Measurements from ENCODE around the gene SARNP. TPM values are rescaled to one million over a fixed set of nuclear protein-coding genes. Genes with fewer than 3 reads are reported as not detected.

The SARNP gene
- total RNA-seq, 4 donors from 2014 or later, result 45.9 to 106 (median 66.6) TPM

DNA sequence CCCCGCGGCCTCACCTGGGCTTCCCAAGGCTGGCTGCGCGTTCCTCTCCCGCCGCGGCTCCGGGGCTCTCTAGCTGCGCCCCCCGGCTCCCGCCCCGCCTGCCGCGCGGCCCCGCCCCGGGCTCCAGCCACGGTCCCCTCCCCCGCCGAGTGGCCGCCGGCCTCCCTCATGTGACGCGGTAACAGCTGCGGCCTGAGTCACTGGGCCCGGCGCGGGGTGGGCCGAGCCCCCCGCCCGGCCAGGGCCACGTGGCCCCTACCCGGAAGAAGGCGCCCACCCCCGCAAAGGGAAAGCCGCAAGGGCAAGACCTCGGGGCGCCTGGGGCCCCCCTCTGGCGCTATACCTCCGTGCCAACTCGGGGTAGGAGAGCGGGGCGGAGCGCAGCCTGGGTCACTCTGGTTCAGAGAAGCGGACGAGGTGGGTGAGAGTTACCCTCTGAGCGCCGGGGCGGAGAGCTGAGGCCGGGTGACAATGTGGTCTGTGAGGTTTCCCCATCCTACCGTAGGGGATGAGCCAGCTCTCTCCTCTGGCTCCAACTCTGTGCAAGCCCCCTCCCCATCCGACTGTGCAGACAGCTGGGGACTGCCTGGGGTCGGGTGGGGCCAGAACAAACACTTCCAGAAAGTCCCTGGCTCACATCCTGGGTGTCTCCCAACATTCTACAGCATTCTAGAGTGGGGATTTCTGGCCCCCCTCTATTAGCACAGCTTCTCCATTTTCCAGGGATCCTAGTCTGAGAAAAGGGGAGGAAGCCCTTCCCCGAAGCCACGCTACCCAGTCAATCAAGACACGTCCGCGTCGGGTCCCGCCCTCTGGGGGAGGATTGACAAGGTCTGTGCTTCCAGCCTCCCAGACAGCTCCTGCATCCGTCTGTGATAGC lies 88.3 kb downstream of the SARNP start, which contains the start of gene CD63:
Gene CD63 (minus strand): TSS at position 71 of the 880 bp plus-strand sequence. CDS start 668 bp downstream, outside the sequence.
- Histone ChIP-seq H3K4me3 (peak within 1 kb of the TSS; percentile 75 to 98), H3K27ac (peak within 1 kb of the TSS; percentile 99), H3K27me3 (no peaks in the 10 kb centered on the region), H3K9me3 (no peaks in the 10 kb centered on the region), H3K36me3 (no peaks in the 10 kb centered on the region), H3K4me1 (peaks cover 0 to 8% of the 10 kb centered on the region in 2 donors)
- peak; percentile 93 for DNase-seq
- intact Hi-C loops (cut with DNase I; ENCODE audit: low total_unique reads), result no loop called here
- TF ChIP-seq POLR2A (IDR thresholded peaks at IDR 0.05), result peak; percentile 75 to 93
- TF ChIP-seq, protein P1, sequence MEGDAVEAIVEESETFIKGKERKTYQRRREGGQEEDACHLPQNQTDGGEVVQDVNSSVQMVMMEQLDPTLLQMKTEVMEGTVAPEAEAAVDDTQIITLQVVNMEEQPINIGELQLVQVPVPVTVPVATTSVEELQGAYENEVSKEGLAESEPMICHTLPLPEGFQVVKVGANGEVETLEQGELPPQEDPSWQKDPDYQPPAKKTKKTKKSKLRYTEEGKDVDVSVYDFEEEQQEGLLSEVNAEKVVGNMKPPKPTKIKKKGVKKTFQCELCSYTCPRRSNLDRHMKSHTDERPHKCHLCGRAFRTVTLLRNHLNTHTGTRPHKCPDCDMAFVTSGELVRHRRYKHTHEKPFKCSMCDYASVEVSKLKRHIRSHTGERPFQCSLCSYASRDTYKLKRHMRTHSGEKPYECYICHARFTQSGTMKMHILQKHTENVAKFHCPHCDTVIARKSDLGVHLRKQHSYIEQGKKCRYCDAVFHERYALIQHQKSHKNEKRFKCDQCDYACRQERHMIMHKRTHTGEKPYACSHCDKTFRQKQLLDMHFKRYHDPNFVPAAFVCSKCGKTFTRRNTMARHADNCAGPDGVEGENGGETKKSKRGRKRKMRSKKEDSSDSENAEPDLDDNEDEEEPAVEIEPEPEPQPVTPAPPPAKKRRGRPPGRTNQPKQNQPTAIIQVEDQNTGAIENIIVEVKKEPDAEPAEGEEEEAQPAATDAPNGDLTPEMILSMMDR (IDR thresholded peaks at IDR 0.05), result no peak

- peaks cover 0 to 8% of the 10 kb centered on the region in 2 donors for H3K4me1 ChIP-seq
- H3K36me3 ChIP-seq, result no peaks in the 10 kb centered on the region
- no peaks in the 10 kb centered on the region for H3K27me3 ChIP-seq
- H3K27ac ChIP-seq, result peak overlapping the region; percentile 99
- TF ChIP-seq, protein P1 (IDR thresholded peaks at IDR 0.05), result no peak
- TF ChIP-seq POLR2A (IDR thresholded peaks at IDR 0.05), result peak in 1 of 2 donors; percentile 10
- intact Hi-C loops (cut with DNase I; ENCODE audit: low total_unique reads), result no loop called here
- peak overlapping the region; percentile 75 to 98 for H3K4me3 ChIP-seq
- H3K9me3 ChIP-seq, result no peaks in the 10 kb centered on the region
- peak; percentile 83 to 84 for DNase-seq
These were observed 89.2 kb downstream of the SARNP start for GRCh38 chr12:55728186-55728938.

DNA sequence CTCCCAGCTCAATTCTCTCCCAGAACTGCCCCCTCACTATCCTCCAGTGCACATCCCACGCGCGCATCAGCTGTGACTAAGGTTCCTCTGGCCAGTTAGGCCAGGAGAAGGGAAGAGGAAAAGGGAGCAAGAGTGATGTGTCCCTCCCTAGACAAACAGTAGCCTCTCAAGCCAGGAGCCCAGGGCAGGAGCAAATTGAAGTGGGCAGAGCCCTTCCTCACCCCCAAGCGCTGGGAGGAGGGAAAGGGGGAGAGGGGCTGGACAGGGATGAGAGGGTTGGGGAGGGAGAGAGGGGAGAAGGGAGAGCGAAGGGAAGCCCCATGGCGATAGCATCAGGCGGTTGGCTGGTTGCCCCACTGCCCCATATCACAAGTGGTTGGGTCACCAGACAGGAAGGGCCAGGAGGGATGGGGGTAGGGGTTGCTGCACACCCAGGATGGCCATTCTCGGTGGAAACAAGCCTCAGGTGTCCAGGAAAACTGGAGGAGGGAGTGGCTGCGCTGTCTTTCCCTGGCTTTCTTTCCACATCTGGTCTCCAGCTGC lies 89.8 kb downstream of the SARNP start:
- H3K27me3 ChIP-seq, result no peaks in the 10 kb centered on the region
- peaks cover 0 to 8% of the 10 kb centered on the region in 2 donors for H3K4me1 ChIP-seq
- H3K4me3 ChIP-seq, result peak overlapping the region; percentile 75 to 98
- TF ChIP-seq POLR2A (IDR thresholded peaks at IDR 0.05), result peak in 1 of 2 donors; percentile 22
- TF ChIP-seq, protein P1 (IDR thresholded peaks at IDR 0.05), result no peak
- peak; percentile 70 to 81 for DNase-seq
- H3K9me3 ChIP-seq, result no peaks in the 10 kb centered on the region
- H3K36me3 ChIP-seq, result no peaks in the 10 kb centered on the region
- peak overlapping the region; percentile 99 for H3K27ac ChIP-seq
- intact Hi-C loops (cut with DNase I; ENCODE audit: low total_unique reads), result no loop called here

- Histone ChIP-seq H3K4me3 (peak overlapping the region in 1 of 2 donors; percentile 75), H3K27me3 (no peaks in the 10 kb centered on the region), H3K36me3 (no peaks in the 10 kb centered on the region), H3K4me1 (peaks cover 0 to 8% of the 10 kb centered on the region in 2 donors), H3K27ac (peak overlapping the region; percentile 99), H3K9me3 (no peaks in the 10 kb centered on the region)
- DNase-seq, result no peak
- TF ChIP-seq POLR2A (IDR thresholded peaks at IDR 0.05), result no peak
- TF ChIP-seq, protein P1 (IDR thresholded peaks at IDR 0.05), result no peak
- intact Hi-C loops (cut with DNase I; ENCODE audit: low total_unique reads), result no loop called here
These were observed 90.6 kb downstream of the SARNP start for GRCh38 chr12:55726971-55727370.
